CD4-positive, alpha-beta T cell (primary cell): ENCODE results near the gene LTO1. TPM values are rescaled to one million over a fixed set of nuclear protein-coding genes. Genes with fewer than 3 reads are reported as not detected.

Experiments
- ATAC-seq: fragments of 200-7000 bp; cut with Tn5 transposase; one replicate; pipeline ENCODE4 v1.10.0; 2022; ENCODE audit warnings: mild to moderate bottlenecking; ENCODE audit not compliant: poor library complexity
- CTCF ChIA-PET: fragments of 350-600 bp; sonication (Branson Sonifier 250); formaldehyde crosslinking; loops from one replicate; lab custom pipeline; 2021; ENCODE audit warnings: antibody characterized with exemption, inconsistent platforms; lab: Charles Lee
- POLR2A ChIA-PET: fragments of 350-600 bp; sonication (Branson Sonifier 250); formaldehyde crosslinking; loops from one replicate; lab custom pipeline; 2021; ENCODE audit warnings: antibody characterized with exemption, inconsistent platforms; lab: Charles Lee
- DNase-seq, 14 experiments: peaks; one replicate each; pipeline ENCODE4 v3.0.0-alpha.2; 2013 to 2020; ENCODE audit warnings: mixed read lengths in 2 of 14
- H3K27ac ChIP-seq, 2 donors: one replicate each; pipeline versions ENCODE4 v1.5.1 to v1.7.0; 2013; ENCODE audit warnings: low read length in 2 of 2, low read depth in 1 of 2, mild to moderate bottlenecking in 1 of 2
- H3K27me3 ChIP-seq, 2 experiments: 1 replicate in 1 of 2; 2 replicates in 1 of 2; pipeline versions ENCODE4 v1.6.1 to v1.7.0; 2013; ENCODE audit warnings: low read length in 2 of 2, control low read depth in 1 of 2, mild to moderate bottlenecking in 1 of 2, moderate library complexity in 1 of 2; ENCODE audit not compliant: insufficient read depth in 2 of 2, control insufficient read depth in 1 of 2
- H3K36me3 ChIP-seq: one replicate; pipeline ENCODE4 v1.6.1; 2013; ENCODE audit warnings: low read length, control low read depth; ENCODE audit not compliant: insufficient read depth
- H3K4me1 ChIP-seq: one replicate; pipeline ENCODE4 v1.6.1; 2013; ENCODE audit warnings: low read length, control low read depth; ENCODE audit not compliant: insufficient read depth
- H3K4me3 ChIP-seq: one replicate; pipeline ENCODE4 v1.5.1; 2013; ENCODE audit warnings: mild to moderate bottlenecking, low read length, moderate library complexity
- H3K9me3 ChIP-seq, 2 experiments: 1 replicate in 1 of 2; 2 replicates in 1 of 2; pipeline versions ENCODE4 v1.6.1 to v1.7.0; 2013; ENCODE audit warnings: low read length in 2 of 2, mild to moderate bottlenecking in 2 of 2, control low read depth in 1 of 2, moderate library complexity in 1 of 2; ENCODE audit not compliant: control insufficient read depth in 1 of 2, insufficient read depth in 1 of 2
- H3K27ac Mint-ChIP-seq: one replicate; pipeline ENCODE4 v1.8.0; 2020; ENCODE audit warnings: mixed read lengths
- H3K27me3 Mint-ChIP-seq: one replicate; pipeline ENCODE4 v1.8.0; 2021; ENCODE audit warnings: mixed read lengths
- H3K36me3 Mint-ChIP-seq: one replicate; pipeline ENCODE4 v1.8.0; 2021; ENCODE audit warnings: low read depth, mixed read lengths
- H3K4me1 Mint-ChIP-seq: one replicate; pipeline ENCODE4 v1.8.0; 2021; ENCODE audit warnings: low read depth, mixed read lengths
- H3K4me3 Mint-ChIP-seq: one replicate; pipeline ENCODE4 v1.8.0; 2020; ENCODE audit warnings: mild to moderate bottlenecking, mixed read lengths
- H3K9me3 Mint-ChIP-seq: one replicate; pipeline ENCODE4 v1.8.0; 2020; ENCODE audit warnings: mixed read lengths
- CTCF ChIP-seq: fragments of 200-600 bp; IDR thresholded peaks from one replicate; pipeline ENCODE4 v1.8.0; 2022; ENCODE audit warnings: antibody characterized with exemption, mild to moderate bottlenecking
- intact Hi-C, 2 experiments: fragments of 100-400 bp; cut with DNase I in 1 of 2; cut with micrococcal nuclease in 1 of 2; formaldehyde crosslinking; loops; one replicate each; pipeline versions ENCODE4 v1.15.1 to v1.9.0; 2023 to 2025; cut with DNase I, micrococcal nuclease
- total RNA-seq, 174 experiments: library from RNA in 2 of 174; stranded (reverse) in 2 of 174; gene quantifications; one replicate each; pipeline ENCODE4 v1.2.3 and lab custom pipeline; 2021 to 2026

Gene LTO1
- total RNA-seq, 2 experiments from 2014 or later = 33.5 to 35.5 TPM

GRCh38 chr11:69659591-69659990, 15.6 kb downstream of the LTO1 start:
- ATAC-seq (no peak), DNase-seq (peak in 1 of 14 experiments; percentile 25)
- H3K27ac Mint-ChIP-seq = no peak overlapping the region
- H3K4me3 Mint-ChIP-seq = no peak overlapping the region
- intact Hi-C loops = no loop called here
- ChIA-PET CTCF (interaction anchor here (1.0 kb wide), 1 partner anchor 11 kb away, joined by 3 read pairs; no protein-coding TSS in a partner anchor), POLR2A (no interaction called here)
- no peaks in the 10 kb centered on the region for H3K27me3 ChIP-seq
- TF ChIP-seq CTCF = no peak
- no peaks in the 10 kb centered on the region for H3K4me1 Mint-ChIP-seq
- H3K4me1 ChIP-seq = no peaks in the 10 kb centered on the region
- H3K9me3 Mint-ChIP-seq = no peaks in the 10 kb centered on the region
- H3K27ac ChIP-seq = no peak overlapping the region
- H3K9me3 ChIP-seq = no peaks in the 10 kb centered on the region
- H3K4me3 ChIP-seq = no peak overlapping the region
- H3K36me3 Mint-ChIP-seq = peaks cover 28% of the 10 kb centered on the region
- H3K36me3 ChIP-seq = peaks cover 12% of the 10 kb centered on the region
- no peaks in the 10 kb centered on the region for H3K27me3 Mint-ChIP-seq

GRCh38 chr11:69658626-69659450, 16.3 kb downstream of the LTO1 start:
- TF ChIP-seq CTCF = no peak
- Histone ChIP-seq H3K27me3 (no peaks in the 10 kb centered on the region), H3K27ac (no peak overlapping the region), H3K4me1 (no peaks in the 10 kb centered on the region), H3K4me3 (no peak overlapping the region), H3K9me3 (no peaks in the 10 kb centered on the region), H3K36me3 (peaks cover 4% of the 10 kb centered on the region)
- POLR2A ChIA-PET = no interaction called here
- no peaks in the 10 kb centered on the region for H3K4me1 Mint-ChIP-seq
- H3K27ac Mint-ChIP-seq = no peak overlapping the region
- no peaks in the 10 kb centered on the region for H3K27me3 Mint-ChIP-seq
- no peaks in the 10 kb centered on the region for H3K9me3 Mint-ChIP-seq
- intact Hi-C loops = no loop called here
- peaks cover 21% of the 10 kb centered on the region for H3K36me3 Mint-ChIP-seq
- no peak overlapping the region for H3K4me3 Mint-ChIP-seq
- CTCF ChIA-PET = no interaction called here
- peak in 1 of 14 experiments; percentile 25 for DNase-seq
- no peak for ATAC-seq

- Mint-ChIP-seq H3K27ac (no peak overlapping the region), H3K4me3 (no peak overlapping the region), H3K4me1 (no peaks in the 10 kb centered on the region), H3K27me3 (no peaks in the 10 kb centered on the region), H3K9me3 (no peaks in the 10 kb centered on the region), H3K36me3 (peaks cover 14% of the 10 kb centered on the region)
- no peaks in the 10 kb centered on the region for H3K4me1 ChIP-seq
- ChIA-PET POLR2A (no interaction called here), CTCF (no interaction called here)
- H3K27me3 ChIP-seq = no peaks in the 10 kb centered on the region
- H3K9me3 ChIP-seq = no peaks in the 10 kb centered on the region
- no peak overlapping the region for H3K4me3 ChIP-seq
- no peak overlapping the region for H3K27ac ChIP-seq
- no peak for TF ChIP-seq CTCF
- intact Hi-C loops = no loop called here
- peaks cover 4% of the 10 kb centered on the region for H3K36me3 ChIP-seq
- peak in 1 of 14 experiments; percentile 30 for DNase-seq
- ATAC-seq = no peak
Observed at GRCh38 chr11:69657911-69658625, 17.1 kb downstream of the LTO1 start.
